Prostate gland (tissue), 2 donors: ENCODE measurements around the gene GATC. TPM values are rescaled to one million over a fixed set of nuclear protein-coding genes. Genes with fewer than 3 reads are reported as not detected.

ENCODE experiments used
- DNase-seq: peaks from one replicate; pipeline ENCODE4 v3.0.0-alpha.2; 2019; ENCODE audit warnings: low spot score
- H3K27ac ChIP-seq, 2 donors: fragments of 200-600 bp; sonication (generic); 2 replicates each; pipeline ENCODE4 v1.5.1; 2017 to 2019
- H3K27me3 ChIP-seq: fragments of 200-600 bp; sonication (generic); replicated peaks from 2 replicates; pipeline ENCODE4 v1.5.1; 2019; ENCODE audit not compliant: insufficient read depth
- H3K36me3 ChIP-seq, 2 donors: fragments of 200-600 bp; sonication (generic); 1 replicate in 1 of 2; 2 replicates in 1 of 2; pipeline versions ENCODE4 v1.5.1 to v1.8.1; 2017 to 2019
- H3K4me1 ChIP-seq: fragments of 200-600 bp; sonication (generic); replicated peaks from 2 replicates; pipeline ENCODE4 v1.5.1; 2019
- H3K4me3 ChIP-seq, 2 donors: fragments of 200-600 bp; sonication (generic); 2 replicates each; pipeline ENCODE4 v1.5.1; 2017 to 2019
- H3K9me3 ChIP-seq: fragments of 200-600 bp; sonication (generic); 2 replicates; pipeline ENCODE4 v1.5.1; 2017
- POLR2A ChIP-seq: fragments of 450-650 bp; IDR thresholded peaks from one replicate; pipeline ENCODE4 v1.6.1; 2016; ENCODE audit warnings: antibody characterized with exemption, mild to moderate bottlenecking
- POLR2AphosphoS5 ChIP-seq: sonication (generic); formaldehyde crosslinking; IDR thresholded peaks from one replicate; pipeline ENCODE4 v1.6.1; 2017; ENCODE audit warnings: antibody characterized with exemption
- WGBS: methylation state at CpG from one replicate; pipeline ENCODE4 v1.1.5; 2018; 5-methylcytosine and 5-hydroxymethylcytosine counted together
- intact Hi-C: fragments of 100-400 bp; cut with DNase I; formaldehyde crosslinking; loops from one replicate; pipeline ENCODE4 v1.14.2; 2022
- total RNA-seq, 2 donors: library from RNA; depleted of rRNA; stranded (reverse); fragments of >200 nt; gene quantifications; one replicate each; pipeline ENCODE4 v1.1.0, GENCODE V29; 2016
- TF ChIP-seq, protein P1 (sequence below), 4 experiments: fragments of 200-600 bp in 2 of 4; fragments of 450-650 bp in 2 of 4; sonication (generic) in 2 of 4; IDR thresholded peaks; 1 replicate in 3 of 4; 2 replicates in 1 of 4; pipeline ENCODE4 v1.5.1; 2016 to 2019; ENCODE audit warnings: antibody characterized with exemption in 4 of 4, mild to moderate bottlenecking in 2 of 4, moderate library complexity in 2 of 4

The GATC gene
- total RNA-seq, 2 donors from 2014 or later, result 19.3 to 30.1 TPM

- Histone ChIP-seq H3K4me3 (no peak overlapping the region), H3K27me3 (no peaks in the 10 kb centered on the region), H3K27ac (no peak overlapping the region), H3K36me3 (no peaks in the 10 kb centered on the region), H3K4me1 (no peaks in the 10 kb centered on the region), H3K9me3 (no peaks in the 10 kb centered on the region)
- DNase-seq, result no peak
- TF ChIP-seq POLR2A (no peak), POLR2AphosphoS5 (no peak)
- TF ChIP-seq, protein P1, sequence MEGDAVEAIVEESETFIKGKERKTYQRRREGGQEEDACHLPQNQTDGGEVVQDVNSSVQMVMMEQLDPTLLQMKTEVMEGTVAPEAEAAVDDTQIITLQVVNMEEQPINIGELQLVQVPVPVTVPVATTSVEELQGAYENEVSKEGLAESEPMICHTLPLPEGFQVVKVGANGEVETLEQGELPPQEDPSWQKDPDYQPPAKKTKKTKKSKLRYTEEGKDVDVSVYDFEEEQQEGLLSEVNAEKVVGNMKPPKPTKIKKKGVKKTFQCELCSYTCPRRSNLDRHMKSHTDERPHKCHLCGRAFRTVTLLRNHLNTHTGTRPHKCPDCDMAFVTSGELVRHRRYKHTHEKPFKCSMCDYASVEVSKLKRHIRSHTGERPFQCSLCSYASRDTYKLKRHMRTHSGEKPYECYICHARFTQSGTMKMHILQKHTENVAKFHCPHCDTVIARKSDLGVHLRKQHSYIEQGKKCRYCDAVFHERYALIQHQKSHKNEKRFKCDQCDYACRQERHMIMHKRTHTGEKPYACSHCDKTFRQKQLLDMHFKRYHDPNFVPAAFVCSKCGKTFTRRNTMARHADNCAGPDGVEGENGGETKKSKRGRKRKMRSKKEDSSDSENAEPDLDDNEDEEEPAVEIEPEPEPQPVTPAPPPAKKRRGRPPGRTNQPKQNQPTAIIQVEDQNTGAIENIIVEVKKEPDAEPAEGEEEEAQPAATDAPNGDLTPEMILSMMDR (IDR thresholded peaks at IDR 0.05), result no peak
- intact Hi-C loops, result no loop called here
- WGBS, result 80% methylated on average over 4 of the region's 4 CpGs
Measured at GRCh38 chr12:120421701-120422100, 24.5 kb upstream of the GATC start.

- no peaks in the 10 kb centered on the region for H3K27me3 ChIP-seq
- H3K9me3 ChIP-seq, result no peaks in the 10 kb centered on the region
- TF ChIP-seq POLR2AphosphoS5, result no peak
- no peak overlapping the region for H3K27ac ChIP-seq
- H3K4me3 ChIP-seq, result no peak overlapping the region
- 73% methylated on average over 7 of the region's 7 CpGs for WGBS
- H3K36me3 ChIP-seq, result no peaks in the 10 kb centered on the region
- no peak for DNase-seq
- intact Hi-C loops, result no loop called here
- H3K4me1 ChIP-seq, result no peaks in the 10 kb centered on the region
Measured at GRCh38 chr12:120422892-120423456, 23.3 kb upstream of the GATC start.

- intact Hi-C loops, result no loop called here
- H3K4me3 ChIP-seq, result no peak overlapping the region
- DNase-seq, result no peak
- H3K27me3 ChIP-seq, result no peaks in the 10 kb centered on the region
- WGBS, result 82% methylated on average over 3 of the region's 3 CpGs
- TF ChIP-seq, protein P1 (IDR thresholded peaks at IDR 0.05), result no peak
- TF ChIP-seq POLR2A, result no peak
- no peak for TF ChIP-seq POLR2AphosphoS5
- no peak overlapping the region for H3K27ac ChIP-seq
- H3K36me3 ChIP-seq, result no peaks in the 10 kb centered on the region
- H3K9me3 ChIP-seq, result no peaks in the 10 kb centered on the region
- H3K4me1 ChIP-seq, result no peaks in the 10 kb centered on the region
Measured at GRCh38 chr12:120425797-120426196, 20.4 kb upstream of the GATC start.

DNA sequence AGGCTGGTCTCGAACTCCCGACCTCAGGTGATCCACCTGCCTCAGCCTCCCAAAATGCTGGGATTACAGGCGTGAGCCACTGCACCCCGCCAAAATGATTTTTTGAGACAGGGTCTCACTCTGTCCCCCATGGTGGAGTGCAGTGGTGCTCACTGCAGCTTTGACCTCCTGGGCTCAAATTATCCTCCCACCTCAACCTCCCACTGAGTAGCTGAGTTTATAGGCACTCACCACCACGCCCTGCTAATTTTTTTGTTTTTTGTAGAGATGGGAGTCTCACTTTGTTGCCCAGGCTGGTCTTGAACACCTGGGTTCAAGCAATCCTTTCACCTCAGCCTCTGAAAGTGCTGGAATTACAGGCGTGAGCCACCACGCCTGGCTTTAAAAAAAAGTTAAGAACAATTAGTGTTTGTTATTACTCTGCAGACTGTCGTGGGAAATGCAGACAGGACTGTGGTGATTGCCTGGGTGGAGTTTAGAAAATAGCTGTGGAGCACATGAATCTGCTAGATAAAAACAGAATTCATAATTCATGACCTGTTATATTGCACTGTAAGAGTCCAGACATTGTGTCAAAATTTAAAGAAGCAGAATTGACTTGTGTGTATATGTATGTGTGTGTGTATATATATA, 17.5 kb upstream of the GATC start:
- no peak overlapping the region for H3K4me3 ChIP-seq
- H3K27ac ChIP-seq, result no peak overlapping the region
- TF ChIP-seq, protein P1 (IDR thresholded peaks at IDR 0.05), result no peak
- TF ChIP-seq POLR2AphosphoS5 (no peak), POLR2A (no peak)
- DNase-seq, result no peak
- H3K36me3 ChIP-seq, result no peaks in the 10 kb centered on the region
- H3K27me3 ChIP-seq, result no peaks in the 10 kb centered on the region
- intact Hi-C loops, result no loop called here
- 59% methylated on average over 8 of the region's 8 CpGs for WGBS
- no peaks in the 10 kb centered on the region for H3K4me1 ChIP-seq
- no peaks in the 10 kb centered on the region for H3K9me3 ChIP-seq

DNA sequence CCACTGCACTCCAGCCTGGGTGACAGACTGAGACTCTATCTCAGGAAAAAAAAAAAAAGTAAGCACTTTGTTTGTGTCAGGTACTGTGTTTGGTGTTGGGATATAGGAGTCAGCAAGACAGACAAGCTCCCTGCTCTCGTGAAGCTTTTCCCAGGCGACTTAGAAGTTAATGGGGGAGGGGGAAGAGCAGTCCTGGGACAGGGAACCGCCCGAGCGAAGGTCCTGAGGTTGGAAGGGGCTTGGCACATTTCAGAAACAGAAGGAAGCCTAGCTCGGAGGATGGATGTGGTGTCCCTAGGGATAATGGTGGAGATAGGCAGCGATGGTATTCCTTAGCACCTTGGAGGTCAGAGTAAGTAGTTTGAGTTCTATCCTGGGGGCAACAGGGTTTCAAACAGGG, 16.9 kb upstream of the GATC start:
- no peak overlapping the region for H3K4me3 ChIP-seq
- no peaks in the 10 kb centered on the region for H3K27me3 ChIP-seq
- no peak for DNase-seq
- H3K9me3 ChIP-seq, result no peaks in the 10 kb centered on the region
- no peaks in the 10 kb centered on the region for H3K4me1 ChIP-seq
- no peaks in the 10 kb centered on the region for H3K36me3 ChIP-seq
- intact Hi-C loops, result no loop called here
- TF ChIP-seq POLR2AphosphoS5 (no peak), POLR2A (no peak)
- TF ChIP-seq, protein P1 (IDR thresholded peaks at IDR 0.05), result no peak
- 68% methylated on average over 7 of the region's 7 CpGs for WGBS
- no peak overlapping the region for H3K27ac ChIP-seq
